HG02938 (cell line): ENCODE results near the gene DGKG.
A peak's percentile ranks its signal among the peaks of the same experiment; 100 is the strongest.

Source experiments
- ATAC-seq: cut with Tn5 transposase; IDR thresholded peaks from one replicate; pipeline ENCODE4 v1.9.1; 2021; ENCODE audit warnings: mild to moderate bottlenecking, moderate library complexity; ENCODE audit not compliant: unreplicated experiment

Gene DGKG

DNA sequence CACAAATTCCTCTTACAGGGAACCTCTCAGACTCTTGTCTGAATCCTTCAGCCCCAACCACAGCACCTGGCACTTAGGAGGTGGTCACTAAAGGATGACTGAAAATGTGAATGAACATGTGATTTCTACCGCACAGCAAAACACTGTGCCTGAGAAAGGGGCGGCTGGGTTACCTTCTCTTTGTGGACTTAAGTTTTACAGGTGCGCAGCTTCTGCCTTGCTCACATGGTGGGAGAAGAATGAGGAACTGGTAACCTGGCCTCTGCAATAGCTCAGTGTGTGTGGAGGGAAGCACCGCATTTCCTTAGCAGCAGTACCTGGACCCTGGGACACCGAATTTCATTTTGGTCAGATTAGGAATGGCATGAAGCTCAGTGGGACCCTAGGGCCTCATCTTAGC lies 243.3 kb downstream of the DGKG start:
- no peak for ATAC-seq

DNA sequence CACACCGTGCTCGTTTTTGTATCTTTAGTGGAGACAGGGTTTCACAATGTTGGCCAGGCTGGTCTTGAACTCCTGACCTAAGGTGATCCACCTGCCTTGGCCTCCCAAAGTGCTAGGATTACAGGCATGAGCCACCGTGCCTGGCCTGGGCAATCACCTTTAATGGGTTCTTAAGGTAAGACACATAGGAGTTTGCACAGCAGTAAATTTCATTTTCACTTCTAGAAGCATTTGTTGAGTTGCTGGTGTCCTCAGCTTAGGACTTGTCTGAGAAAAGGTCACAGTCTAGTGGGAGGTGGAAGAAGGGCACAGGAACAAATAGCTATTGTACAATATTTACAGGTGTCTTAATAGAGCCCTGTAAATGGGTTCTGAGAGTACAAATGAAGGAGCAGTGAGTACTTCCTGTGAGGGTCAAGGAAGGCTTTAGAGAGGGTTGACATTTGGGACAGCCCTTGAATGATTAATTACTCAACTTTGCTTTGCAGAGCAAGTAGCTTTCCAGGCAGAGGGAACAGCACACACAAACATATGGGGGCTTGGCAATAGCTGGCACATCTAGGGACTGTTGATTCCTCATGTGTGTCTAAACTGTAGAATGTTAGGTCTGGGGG lies 244.4 kb downstream of the DGKG start:
- ATAC-seq: no peak

DNA sequence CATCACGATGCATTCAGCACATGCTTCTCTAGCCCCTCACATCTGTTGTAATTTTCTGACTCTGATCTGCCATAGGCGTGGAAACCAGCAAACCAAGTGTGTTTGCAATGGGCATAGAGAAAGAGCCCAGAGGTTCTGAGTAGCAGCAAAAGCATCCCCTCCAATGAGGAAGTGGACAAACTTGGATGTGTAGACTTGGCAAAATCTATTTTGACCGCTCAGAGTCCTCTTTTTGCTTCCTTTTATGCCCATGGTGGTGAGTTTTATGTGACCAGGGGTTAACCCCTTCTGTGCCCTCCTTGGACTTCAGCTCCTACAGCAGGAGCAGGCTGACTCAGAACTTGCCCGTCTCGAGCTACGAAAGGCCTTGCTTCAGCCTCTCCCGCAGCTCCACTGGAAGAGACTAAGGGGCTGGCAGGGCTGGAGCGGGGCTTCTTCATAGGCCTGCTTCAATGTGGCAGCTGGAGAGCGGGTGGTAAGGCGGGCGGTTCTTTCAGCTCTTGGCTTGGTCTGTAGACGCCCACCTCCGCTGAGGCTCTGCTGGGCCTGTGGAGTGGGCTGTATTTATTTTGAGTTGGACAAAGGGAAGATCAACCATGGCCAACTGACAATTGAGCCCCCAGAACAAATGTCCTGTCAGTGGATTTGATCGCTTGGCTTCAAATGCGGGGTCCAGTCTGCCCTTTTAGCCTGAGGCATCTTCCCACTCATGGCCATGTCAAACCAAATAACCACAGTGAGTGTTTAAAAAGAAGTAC lies 246.6 kb downstream of the DGKG start:
- ATAC-seq: no peak

DNA sequence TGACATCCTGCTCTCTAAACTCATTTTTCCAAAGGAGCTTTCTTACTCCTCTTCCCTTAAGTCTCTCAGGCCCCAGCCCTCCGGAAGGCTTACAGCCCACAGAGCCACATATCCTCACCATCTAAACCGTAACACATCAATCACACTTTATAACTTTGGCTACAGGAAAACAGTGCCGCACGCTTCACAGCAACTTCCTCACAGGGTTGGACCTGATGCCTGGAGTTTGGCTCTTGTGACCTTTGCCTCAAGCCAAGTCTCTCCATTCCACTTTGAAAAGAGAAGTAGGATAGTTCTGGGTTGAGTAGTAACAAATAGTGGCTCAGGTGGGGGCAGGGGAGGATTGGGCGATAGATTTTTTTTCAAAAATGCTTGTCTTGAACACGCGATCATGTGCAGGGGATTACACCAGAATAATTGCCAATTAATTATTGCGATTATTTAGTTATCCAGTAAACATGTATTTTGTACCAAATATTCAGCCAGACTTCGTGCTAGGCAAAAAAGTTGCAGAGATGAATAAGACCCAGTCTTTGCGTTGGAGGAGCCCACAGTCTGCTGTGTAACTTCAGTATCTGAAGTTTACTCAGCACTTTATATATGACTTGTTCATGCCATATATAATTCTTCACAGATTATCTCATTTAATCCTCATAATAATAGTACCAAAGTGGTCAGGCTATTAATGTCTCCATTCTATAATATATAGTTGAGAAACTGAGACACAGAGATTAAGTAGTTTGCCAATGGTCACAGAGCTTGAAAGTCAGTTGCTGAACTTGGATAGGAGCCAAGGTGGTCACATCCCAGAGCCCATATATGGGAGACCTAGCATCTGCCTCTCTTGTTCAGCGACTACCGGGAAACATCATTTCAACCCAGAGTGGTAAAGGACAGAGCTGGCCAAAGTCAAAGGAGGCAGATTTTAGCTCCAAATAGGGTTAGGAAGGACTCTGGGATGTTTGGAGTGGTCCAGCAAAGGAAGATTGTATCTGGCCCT lies 250.8 kb downstream of the DGKG start:
- ATAC-seq: no peak

DNA sequence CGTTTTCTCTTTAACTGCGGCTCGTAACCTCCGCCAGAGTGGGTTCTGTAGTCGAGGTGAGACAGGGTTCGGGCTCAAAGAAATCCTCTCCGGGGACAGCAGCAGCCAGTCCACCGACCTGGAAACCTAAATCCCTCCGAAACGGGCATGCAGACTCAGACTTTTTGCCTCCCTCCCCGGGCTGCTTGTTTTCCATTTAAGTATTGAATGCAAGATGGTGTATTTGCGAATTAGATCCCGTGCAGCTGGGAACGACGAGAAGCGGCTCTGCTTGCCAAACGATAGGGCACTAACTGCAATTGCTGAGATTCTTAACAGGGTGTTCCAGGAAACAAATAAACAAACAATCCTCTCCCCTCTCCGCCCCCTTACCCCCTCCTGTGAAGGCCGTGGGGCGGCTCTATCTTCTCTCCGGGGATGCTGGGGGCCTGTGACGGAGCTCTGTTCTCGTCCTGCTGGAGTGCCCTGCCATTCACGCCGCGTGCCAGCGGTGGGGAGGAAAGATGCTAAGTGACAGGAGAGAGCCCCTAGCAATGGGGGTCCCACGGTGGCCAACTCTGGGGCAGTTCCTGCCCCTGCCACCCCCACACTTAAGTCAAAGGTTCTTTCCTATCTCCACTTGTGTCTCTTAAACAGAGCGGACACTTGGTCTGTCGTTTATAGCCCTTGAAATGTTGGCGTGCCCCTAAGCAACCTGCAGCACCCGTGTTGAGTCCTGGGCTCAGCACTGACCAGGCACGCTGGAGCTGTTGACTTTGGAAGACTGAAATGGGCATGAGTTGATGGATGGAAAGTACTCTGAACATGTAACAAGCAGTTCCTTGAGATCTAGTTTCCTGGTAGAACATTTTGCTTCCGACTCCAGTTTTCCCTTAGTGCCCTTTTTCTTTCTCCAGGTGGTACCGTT lies 251.9 kb downstream of the DGKG start:
- no peak for ATAC-seq

DNA sequence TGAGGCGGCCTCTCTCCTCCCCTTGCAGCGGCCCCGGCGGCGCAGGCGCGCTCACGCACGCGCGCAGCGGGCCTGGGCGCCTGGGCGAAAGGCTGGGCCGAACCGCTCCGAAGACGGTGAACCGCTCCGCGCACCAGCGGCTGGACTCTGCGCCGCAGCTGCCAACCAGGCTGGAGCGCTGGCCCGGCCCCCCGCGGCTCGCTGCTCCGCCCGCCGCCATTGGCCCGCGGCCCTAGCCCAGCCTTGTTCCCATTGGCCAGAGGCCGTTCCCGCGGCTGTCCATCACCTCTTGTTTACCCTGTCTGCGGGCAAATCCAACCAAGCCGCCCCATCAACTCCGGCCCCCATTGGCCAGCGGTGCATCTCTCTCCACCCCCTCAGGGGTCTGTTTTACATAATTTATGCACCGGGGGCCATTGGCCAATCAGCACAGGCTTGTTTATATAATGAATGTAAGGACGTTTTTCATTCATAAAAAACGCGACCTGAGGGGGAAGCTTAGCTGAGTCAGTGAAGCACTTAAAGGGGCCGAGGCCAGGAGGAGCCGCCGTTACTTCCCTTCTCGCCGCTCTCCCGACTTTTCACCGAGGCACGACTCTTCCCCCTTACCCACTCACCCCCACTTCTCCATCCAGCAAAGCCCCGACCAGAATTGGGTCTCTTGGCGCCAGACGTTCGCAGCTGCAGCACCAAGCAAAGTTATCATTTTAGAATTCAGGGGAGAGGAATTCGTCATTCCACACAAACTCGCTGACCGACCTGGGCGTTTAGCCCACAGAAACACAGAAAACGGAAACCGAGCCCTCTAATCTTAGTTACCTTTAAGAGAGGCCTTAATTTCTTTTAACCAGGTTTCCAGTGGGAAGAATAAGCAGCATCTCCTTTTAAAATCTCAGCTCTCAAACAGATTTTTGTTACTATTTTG lies 252.8 kb downstream of the DGKG start, which contains the start of gene ETV5:
TSS of gene ETV5 (minus strand) at position 149 of the 925 bp plus-strand sequence. CDS start 3,221 bp downstream, outside the sequence.
- peak; percentile 95 for ATAC-seq

DNA sequence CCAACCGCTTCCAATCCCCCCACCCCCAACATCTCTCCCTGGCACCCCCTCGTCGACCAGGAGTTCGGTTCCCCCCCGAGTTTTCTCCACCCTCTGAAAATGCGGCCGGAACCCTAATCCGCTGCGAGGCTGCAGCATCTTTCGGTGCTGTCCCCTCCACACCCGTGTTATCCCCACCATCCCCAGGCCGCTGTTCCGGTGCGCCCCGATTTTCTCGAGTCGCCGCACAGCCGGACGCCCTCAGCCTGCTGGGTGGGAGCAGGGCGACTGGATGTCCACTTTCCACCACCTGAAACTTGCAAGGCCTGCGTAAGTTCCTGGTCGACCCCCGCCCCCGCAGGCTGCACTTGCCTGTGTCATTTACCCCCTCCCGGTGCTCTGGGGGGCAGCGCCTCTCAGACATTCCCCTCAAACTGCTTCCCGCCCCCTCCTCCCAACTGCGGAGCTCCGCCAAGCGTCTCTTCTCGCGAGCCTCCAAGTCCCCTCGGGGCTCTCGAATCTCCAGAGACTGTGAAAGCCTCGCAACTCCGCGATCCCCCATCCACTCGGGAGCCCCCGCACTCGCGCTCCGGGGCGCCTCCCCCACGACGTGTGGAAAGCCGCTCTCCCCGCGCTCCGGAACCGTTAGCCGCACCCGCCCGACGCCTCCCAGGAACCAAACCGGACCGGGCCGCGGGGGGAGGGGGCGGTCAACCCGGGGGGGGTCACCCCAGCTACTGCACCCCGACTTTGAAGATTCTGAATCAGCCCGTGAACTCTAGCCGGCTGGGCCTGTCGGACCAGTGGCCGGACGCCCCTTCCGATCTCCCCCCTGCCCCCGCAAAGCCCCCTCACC lies 253.7 kb downstream of the DGKG start:
- no peak for ATAC-seq

DNA sequence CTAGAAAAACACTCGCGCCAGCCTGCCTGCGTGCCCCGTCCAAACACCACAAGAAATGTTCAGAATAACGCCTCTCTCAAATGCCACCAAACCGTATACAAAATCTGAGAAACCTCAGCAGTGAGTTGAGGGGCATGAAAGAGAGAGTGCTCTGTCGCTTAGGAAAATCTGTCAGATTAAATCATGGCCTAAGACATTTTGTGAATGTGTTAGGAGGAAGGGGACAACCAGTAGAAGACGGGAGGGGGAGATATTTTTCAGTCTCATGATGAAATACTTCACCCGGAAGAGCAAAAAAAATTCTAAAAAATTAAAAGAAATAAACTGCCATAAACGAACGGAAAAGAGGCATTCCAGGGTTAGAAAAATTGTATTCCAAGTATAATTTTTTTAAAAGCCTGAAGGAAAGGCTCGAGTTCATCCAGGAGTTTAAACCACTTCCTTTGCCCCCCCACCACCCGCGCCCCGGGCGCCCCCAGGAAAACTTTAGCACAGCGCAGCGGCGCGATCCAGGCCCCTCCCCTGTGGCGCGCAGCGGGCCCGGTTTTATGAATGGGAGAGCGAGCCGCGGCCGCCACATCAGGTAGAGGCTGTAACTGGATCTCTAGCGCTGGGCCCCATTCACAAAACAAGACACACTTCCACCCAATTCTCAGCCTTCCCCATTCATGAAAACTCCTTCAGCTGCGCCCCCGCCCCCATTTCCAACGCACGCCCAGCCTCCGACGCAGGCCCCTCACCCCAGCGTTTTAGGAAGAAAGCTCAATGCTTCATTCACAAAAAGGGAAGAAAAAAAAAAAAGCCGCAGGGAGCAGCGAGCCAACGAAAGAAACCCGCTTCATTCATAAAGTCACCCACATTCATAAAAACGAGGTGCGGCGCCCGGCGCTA lies 254.6 kb downstream of the DGKG start:
- ATAC-seq: no peak

DNA sequence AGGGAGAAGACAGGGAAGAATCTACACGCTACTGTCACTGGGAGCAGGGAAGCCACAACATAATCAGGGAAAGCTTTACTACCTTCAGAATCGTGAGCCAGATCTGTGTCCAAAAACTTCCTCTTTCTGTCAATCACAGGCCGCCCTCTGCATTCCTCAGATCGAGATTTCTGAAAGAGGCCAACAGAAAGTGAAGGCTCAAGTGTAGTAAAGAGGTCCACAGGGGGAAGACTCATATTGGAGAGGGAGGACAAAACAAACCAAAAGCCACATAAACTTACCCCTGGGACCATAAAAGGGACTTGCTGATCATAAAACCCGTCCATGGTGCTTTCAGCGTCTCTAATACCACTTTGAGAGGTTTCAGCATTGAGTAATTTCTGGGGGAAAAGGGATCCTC lies 256.5 kb downstream of the DGKG start:
- ATAC-seq: no peak

DNA sequence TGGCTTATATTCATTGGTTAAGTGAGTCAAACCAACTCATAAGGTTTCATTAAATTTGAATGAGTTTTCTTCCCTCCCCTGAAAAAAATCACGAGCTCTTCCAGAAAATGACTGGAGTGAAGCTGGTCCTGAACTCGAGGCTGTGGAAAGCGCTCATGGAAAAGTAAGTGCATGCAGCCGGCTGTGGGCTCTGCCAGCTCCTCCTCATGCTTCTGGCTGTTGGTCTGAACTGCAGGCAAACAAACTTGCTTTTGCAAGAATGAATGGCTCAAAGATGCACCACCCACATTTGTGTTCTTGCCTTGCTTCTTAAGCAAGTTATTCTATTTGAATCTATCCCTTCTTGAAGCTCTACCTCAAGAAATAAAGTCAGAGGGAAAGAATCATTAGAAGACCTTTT lies 259.3 kb downstream of the DGKG start:
- ATAC-seq: no peak

DNA sequence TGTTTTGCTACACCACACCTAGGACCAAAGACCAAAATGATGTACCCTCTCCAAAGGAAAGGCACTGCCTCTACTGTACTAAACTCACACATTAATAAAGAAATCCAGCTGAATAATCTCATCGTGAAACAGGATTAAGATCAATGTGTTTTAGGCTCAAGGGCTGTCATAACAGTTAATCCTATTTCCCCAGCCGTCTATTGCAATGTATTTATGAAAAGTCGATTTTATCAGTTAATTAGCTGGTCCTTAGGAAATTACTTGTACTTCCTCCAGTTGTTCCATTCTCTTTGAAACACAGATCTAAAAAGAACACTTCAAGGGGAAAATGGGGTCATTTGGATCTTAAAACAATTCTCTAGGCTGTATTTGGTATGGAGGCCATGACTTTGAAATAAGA lies 261.6 kb downstream of the DGKG start:
- no peak for ATAC-seq

DNA sequence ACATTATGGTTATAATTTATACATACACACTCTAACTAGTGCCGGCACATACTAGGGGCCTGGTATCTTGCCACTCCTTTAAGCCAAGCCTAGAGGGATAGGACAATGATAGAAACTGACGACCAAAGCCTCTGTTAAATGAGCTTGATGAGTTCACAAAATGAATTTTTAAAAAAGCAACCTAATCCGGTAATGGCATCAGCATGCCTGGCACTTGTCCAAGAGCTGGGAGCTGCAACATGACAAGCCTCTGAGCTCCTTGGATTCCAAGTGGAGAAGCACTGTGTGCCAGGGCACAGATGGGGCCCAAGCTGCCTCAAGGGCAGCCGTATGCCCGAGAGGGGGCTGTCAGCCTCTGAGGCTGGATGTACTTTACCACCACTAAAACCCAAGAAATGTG lies 262.9 kb downstream of the DGKG start:
- ATAC-seq: no peak

DNA sequence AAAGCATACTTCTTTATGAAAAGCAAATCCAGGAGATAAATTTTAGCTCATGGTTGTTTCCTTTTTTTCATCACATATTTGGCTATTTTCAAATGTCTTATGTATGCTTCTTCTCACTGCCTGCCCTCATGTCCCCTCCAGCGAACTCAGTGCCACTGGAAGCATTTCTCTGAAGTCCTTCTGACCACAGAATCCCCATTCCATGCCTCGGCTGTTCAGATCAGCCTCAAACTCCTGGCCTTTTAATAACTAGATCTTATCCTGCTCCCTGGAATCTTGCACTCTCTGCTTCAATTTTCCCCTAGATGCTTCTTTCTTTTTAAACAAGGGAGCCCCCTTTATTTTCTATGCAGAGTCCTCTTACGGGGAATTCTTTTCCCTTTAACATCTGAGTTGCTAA lies 263.3 kb downstream of the DGKG start:
- no peak for ATAC-seq

DNA sequence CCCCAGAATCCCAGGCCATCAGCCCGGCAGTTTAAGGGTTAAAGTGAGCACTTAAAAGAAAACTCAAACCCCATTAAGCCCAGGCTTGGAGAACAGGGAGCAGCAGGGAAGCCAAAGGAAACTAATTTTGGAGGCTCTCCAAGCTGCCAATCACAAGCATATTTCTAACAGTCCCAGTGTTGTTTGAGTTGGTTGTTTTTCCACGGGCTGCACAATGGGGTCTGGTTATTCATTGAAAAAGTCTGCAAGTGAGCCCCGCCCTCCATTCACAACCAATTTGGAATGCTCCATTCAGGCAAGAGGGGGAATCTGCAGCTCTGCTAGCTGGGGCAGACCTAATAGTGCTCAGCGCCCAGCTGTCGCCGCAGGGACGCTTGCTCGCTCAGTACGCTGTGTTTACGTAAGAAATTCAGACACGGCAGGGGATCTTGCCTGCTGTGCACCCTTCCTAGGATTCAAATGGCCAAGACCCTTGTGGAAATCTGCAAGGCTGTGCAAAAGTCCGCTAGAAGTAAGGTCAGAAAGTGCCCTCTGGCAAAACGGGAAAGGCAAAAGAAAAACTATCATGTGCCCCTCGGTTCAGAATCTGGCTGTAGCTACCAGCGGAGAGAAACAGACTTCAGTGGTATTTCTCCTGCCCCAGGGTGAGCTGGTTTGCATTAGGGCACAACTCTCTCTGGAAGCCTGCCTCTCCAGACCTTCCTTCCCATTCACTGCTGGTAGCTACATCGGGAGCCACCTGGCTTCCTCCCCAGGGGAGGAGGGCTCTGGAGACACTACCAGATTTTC lies 264.2 kb downstream of the DGKG start:
- no peak for ATAC-seq

DNA sequence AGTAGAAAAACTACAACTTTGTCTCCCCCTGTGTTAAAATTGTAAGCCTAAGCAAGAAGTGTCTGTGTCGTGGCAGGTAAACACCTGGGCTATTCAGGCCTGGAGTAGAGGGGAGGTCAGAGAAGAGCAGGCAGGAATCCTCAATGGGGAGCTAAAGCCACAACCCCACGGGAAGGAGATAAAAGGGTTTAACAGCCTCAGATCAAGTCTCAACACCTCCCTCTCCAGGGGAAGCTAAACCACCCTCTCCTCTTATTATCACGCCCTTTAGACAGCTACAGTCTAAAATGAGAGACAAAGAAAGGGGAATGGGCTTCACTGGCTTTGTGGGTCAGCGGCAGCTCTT lies 264.7 kb downstream of the DGKG start:
- ATAC-seq: no peak
